DMS153 (cell line): ENCODE data around the gene HCN3.

Source experiments
- DNase-seq: peaks from one replicate; lab custom pipeline; 2025; lab: John Stamatoyannopoulos, UW

The HCN3 gene

DNA sequence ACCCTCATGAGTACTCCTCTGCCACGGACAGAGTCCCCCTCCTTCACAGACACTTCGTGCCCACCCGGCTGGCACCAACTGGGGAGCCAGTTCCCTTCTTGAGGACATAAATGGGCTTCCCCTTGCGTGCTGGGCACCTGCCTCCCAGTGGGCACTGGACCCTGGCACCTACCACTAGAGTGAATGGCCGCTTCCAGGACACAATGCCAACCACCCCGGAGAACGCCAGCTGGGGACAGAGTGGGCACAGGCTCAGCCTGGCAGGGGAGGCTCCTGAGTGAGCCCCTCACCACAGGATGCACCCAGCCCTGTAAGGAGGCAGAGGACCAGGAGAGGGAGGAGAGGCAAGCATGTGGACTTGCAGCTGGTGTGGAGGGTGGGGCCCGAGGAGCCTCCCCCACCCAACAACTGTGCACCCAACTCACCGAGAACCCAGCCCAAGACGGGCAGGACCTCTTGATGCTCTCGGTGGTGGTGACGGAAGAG lies 23.0 kb upstream of the HCN3 start:
- no peak for DNase-seq

DNA sequence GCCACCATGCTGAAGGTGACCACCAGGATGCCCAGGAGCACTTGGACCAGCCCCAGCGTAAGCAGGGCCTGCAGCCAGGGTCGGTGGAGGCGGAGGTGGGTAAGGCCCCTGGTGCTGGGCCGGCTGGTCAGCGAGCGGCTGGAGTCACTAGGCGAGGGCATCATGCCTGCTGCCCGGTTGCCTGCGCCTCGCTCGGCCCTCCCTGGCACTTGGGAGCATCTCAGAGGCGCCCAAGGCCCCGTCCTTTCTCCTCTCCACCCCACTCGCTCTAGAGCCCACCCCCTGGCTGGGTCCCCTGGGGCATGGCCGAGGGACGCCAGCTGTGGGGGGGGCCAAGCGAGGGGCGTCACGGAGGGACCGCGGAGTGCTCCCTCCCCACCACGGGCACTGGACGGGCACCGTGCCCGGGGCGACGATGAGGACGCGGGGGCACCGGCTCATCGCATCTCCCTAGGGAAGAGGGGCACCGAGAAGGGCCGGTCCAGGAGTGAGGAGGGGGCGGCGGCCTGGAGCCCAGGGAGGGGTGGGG lies 22.5 kb upstream of the HCN3 start:
- DNase-seq: no peak

DNA sequence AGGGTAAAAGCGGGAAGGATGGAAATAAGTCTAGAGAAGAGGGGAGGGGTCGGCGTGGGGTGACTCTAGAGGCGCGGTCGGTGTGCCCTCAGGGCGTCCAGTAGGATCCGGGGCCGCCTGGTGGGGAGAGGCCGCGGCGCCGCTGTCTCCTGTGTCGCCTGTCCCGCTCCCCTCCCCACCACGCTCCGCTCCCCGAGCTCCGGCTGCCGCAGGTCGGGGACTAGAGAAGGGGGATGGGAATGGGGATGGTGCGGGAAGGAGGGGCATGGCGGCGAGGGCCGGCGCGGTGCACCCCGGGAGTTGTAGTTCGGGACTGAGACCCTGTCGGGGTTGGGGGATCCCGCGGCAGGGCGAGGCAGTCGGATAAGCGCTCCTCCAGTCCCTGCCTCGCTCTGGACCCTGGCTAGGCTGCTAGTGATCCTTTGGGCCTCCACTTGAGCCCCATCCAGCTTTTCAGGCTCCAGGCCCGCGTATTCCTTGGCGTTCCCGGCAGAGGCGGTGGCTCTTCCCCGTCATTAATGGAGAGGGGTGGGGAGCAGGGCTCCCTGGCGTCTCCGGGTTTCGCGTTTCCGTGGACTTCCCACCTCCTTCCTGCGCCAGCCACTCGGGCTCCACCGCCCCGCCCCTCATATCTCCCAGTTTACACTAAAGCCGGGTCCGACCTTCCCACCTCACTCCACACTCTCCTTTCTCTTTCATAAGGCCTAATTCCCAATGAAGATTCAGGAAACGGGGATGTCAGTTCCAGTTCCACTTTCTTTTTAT lies 21.8 kb upstream of the HCN3 start, which contains the start of gene ENTREP3:
ENTREP3 (minus strand) TSS at position 241 of the 765 bp plus-strand sequence. CDS start 606 bp downstream, outside the sequence.
- DNase-seq: peak; percentile 79

DNA sequence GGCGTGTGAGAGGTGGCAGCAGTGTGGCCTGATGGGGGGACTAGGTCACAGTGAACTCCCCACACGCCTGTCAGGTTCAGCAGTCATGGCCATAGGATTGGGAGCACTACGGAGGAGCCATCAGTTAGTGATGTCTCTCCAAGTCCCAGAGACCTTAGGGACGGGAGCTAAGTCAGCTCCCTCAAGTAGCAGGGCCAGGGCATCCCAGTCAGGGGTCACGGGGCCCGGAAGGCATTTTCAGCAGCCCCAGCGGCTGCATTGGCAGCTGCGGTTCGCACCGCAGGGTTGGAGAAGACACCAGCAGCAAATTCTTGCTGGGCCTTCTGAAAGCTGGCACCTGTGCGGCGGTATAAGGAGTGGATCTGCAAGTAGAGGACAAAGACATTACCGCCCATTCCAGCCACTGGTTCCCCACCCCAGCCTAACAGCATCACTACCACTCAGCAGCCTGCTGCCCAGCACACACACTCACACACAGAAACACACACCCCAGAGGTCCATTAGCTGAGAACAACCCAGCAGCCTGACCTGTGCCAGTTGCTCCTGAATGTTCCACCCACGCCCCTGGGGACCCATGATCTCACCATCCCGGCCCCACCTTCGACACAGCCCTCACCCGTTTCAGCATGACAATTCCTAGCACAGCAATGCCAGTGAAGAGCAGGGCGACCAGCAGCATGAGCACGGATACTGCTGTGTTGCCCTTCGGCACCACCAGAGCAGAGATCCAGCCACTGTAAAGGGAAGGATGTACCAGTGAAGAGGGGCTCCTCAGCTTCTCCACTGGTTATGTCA lies 21.0 kb upstream of the HCN3 start:
- DNase-seq: no peak

DNA sequence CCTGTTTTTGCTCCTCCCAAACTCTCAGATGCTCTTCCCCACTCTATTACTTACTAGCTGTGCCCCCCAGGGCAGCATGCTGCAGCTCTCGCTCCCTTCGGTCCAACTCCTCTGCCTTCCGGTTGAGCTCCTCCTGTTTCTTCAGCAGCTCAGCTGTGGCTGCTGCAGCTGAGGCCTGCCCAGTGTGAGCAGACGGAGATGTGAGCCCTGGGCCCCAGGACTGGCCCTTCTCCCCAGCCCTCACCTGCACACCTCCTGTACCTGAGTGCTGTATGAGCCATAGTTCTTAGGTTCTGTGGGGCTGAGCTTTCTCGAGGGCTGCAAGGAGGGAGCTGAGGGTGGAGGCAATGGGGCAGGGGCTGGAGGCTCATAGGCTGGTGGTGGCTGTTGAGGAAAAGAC lies 17.0 kb upstream of the HCN3 start:
- DNase-seq: no peak

DNA sequence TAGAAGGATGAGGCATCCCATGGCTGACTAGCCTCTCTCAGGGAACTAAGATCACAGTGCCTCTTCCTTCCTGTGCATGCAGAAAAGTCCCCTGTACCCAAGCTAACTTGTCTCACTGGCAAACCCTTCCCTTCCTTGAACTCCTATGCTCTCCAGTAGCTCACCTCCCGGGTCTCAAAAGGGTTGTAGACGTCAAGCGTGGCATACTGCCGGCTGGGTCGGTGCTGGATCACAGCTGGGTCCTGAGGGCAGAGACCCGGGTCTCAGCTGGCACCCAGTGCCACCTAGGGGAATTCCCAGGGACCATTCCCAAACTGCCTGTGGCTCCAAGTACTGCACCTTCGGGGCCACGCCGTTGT lies 15.8 kb upstream of the HCN3 start:
- DNase-seq: no peak

DNA sequence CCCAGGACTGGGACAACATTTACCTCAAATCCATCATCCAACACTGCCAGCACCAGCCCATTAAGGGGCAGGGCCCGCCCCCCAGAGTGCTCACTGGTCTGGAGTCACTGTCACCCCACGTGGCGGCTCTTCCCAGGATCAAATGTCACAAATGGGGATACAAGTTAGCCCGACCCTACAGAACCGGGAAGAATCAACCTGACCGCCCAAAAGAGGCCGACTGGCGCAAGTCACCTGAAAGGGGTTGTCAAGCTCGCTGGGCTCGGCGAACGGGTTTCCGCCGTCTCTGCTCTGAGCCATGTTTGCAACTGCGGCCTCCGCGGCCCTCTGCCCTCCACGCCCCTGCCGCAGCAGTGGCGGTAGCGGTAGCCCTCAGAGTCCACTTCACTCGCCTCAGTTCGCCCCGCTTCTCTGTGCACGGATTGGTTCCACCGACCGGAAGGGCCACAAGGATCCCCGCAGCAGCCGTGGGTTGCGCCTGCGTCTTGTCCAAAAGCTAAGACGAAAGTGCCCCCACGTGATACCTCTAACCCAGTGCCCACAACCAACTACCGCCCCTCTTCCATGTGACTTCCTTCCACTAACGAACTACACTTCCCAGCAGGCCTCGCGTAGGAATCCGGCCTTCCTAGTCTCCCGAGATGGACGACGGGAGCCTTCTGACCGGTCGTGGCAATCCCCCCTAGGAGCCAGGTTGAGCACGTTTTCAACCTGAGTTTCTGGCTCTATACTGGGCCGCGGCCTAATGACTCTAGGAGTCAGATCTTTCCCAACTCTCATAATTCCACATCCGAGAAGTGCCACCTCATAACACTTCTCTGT lies 15.2 kb upstream of the HCN3 start, which contains the start of gene SCAMP3:
SCAMP3 (minus strand) TSS at position 509 of the 822 bp plus-strand sequence; CDS start at position 300, 209 bp downstream.
- peak; percentile 99 for DNase-seq

DNA sequence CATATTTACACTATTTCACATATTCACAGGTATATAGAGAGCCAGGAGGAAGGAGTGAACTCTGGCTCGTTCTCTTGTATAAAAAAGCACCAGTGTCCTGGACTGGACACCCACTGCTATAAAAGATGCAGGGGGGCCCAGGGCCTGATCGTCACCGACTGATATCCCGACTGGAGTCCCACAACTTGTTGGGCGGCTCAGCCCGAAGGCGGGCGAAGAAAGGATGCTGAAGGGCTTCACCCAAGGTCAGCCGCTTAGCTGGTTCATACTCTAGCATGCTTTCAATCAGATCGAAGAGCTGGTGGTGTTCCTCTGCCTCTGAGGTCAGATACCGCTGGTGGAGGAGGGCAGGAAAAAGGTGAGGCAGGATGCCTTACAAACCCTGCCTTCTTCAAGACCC lies 14.2 kb upstream of the HCN3 start:
- no peak for DNase-seq

DNA sequence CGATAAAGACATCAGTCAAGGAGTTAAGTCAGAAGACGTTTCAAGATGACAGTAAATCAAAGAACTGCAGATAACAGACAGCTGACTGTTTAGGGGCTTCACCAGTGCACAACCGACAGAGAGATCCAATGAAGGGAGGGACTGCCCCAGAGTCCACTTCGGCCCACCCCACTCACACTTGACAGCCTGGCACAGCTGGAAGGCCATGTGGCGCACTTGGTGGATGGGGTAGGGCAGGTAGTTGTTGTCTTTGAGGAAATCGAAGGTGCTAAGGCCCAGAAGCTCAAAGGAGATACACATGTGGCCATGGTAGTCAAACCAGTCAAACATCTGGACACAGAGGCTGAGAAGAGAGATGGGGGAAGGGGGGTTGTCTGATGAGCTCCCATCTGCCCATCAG lies 10.7 kb upstream of the HCN3 start:
- DNase-seq: no peak

DNA sequence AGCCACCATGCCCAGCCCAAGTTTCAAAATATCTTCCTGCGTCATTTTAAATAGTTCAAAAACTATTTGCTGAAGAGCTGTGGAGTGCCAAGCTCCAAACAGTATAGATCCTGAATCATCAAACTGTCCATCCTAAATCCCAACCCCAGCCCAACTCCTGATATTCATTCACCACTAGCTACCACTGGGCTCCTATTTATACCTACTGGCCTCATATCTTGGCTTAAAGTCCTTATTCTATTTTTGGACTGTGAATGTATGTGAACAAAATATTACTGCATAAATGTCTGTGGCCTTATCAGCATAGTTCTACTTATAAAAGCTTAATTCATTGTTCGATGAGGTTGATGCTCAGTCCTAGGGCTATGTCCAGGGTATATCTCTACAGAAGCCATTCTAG lies 9.9 kb upstream of the HCN3 start:
- DNase-seq: no peak

DNA sequence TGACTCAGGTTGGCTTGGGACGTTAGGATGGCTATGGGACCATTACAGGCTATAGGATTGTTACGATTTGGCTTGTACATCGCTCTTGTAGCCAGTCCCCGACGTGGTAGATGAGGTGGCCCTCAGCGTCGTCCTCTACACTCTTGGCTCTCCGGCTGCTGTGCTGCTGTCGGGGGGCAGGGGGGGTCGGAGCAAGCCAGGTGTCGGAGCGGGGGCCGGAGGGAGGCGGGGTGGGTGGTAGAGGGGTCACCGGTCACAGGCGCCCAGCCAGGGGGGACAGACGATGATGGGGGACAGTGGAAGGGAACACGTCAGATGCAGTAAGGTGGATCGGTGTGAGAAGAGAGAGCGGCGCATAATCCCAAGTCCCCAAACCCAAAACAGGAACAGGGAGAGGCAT lies 8.6 kb upstream of the HCN3 start:
- DNase-seq: no peak

DNA sequence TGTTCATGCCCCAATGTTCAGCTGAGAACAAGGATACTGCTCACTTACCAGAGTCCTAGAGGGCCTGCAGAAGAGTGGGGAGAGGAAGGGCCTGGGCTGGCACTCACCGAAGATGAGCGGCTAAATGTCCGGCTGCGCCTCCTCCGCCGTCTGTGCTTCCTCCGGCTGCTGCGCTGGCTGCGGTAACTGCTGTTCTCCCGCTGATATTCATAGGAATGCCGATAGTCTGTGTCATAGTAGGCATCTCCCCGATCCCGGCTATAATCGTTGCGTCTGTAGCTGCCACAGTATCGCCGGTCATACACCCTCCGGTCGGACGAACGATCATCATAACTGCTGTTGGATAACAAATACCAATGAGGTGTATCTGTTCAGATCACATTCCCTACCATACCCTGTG lies 7.9 kb upstream of the HCN3 start:
- DNase-seq: no peak

DNA sequence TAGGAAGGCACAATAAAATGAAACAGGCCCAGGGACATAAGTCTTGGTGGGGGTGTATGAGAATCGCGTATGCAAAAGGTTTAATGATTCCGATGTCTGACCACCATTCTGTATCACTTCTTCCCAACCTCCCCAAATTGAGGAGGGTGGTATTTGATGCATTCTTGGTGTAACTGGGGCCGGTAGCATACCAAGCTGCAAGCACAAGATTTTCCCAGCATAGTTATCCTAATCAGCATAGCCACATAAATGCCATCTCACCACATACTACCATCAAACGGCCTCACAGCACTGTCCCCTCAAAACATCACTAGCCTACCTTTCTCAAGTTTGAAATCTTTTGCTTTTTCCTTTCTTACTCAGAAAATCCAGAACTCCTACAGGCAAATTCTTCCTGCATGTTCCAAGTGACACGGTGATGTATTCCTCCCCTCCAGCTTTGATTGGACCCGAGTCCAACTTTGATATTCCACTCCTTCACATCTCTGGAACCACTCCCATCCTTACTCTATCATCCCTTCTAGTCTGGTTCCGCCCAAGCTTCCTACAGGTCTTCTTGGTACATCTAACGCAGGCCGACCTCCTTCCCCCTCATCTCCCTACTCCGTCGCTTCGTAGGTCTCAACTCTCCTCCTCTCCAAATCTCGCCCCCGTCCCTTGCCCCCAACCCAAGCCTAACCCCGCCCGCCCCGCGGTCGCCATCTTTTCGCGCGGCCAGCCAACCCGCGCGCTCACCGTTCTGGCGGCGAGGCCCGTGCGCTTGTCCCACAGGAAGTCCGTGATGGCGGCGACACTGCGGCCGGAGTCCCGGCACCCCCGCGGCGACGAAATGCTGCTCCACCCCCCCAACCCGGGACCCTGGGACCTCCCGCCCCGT lies 4.6 kb upstream of the HCN3 start:
- DNase-seq: no peak

DNA sequence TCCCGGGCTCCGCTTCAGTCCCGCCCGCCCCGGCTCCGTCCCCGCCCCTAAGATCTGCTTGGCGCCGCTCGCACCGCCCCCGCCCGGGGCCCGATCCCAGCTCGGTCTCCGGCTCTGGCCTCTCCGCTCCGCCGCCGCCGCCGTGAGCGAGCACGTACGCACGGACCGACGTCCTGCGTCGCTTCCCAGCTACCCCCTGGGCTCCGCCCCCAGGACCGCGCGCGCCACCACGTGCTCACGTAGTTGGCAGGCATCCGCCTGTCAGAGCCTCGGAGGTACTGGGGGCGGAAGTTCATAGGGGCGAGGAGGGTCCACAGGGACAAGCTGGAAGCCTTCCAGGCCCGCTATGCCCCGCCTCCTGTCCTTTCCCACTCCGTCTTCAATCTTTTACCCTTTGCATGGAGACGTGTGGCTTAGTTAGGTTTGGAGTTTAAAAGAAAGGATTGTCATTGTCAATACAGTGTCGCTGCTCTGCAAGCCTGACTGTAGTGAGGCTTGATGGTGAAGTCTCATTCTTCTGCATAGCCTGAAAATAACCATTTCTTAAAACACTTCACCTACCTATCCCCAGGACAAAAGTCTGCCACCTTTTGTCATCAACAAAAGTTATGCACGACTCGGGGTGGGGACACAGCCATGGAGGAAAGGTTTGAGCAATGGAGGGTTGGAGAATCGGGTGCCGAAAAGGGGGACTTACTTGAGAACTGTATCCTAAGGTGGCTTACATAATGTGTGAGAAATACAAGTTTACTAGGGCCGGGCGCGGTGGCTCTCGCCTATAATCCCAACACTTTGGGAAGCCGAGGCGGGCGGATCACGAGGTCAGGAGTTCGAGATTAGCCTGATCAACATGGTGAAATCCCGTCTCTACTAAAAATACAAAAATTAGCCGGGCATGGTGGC lies 3.7 kb upstream of the HCN3 start, which contains the start of gene CLK2:
CLK2 (minus strand) TSS at position 162 of the 903 bp plus-strand sequence. CDS start 2,527 bp downstream, outside the sequence.
- peak; percentile 98 for DNase-seq

DNA sequence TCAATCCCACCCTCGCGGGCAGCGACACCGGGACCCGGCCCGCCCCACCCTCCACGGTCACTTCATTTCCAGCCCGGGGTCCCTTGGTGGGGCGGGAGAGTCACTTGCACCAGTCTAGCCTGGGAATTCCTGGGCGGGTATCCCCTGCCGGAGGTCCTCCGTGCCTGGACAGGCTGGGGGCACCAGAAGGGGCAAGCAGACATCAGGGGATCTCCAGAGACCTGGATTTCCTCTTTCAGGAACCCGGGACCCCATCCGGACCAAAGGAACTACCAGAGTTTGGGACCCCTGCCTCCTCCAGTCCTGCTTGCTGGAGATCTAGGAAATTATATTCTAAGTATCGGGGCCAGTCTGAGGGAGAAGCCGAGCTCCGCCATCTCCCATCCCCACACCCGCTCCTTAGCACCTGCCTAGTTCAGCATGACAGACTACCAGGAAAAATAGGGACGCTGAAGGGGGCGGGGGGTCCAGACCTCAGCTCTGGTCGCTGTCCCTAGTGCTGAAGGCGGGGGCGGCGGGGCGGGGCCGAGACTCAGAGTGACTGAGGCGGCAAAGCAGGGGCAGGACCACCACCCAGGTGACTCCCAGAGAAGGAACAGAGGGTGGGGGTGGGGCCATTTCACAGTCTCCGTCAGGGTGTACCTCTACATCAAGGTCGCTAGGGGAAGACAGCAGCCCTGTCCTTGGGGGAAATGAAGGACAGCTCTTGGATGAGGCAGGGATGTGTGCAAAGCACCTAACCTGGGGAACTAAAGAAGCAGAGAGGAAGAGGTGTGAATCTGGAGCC lies 832 bp downstream of the HCN3 start:
- DNase-seq: peak; percentile 79

DNA sequence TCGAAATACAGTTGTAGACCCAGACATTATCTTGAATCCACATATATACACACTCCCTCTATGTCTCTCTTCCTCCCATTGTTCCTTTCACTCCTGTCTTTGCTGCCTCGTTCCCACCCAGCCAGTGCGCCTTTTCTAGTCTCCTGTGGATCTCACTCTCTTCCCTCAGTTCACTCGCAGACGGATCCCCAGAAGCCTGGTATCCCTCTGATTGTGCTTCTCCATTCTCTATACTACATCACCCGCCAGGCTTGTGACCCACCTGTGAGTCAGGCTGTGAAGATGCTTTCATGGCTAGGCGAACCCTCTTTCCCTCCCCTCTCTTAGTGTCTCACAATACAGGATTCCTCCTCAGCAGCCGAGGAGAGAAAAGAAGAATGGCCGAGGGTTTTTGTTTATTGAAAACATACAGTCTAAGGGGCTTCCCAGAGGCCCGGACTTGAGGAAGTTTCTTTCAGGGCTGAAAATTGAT lies 1.5 kb downstream of the HCN3 start:
- DNase-seq: no peak

DNA sequence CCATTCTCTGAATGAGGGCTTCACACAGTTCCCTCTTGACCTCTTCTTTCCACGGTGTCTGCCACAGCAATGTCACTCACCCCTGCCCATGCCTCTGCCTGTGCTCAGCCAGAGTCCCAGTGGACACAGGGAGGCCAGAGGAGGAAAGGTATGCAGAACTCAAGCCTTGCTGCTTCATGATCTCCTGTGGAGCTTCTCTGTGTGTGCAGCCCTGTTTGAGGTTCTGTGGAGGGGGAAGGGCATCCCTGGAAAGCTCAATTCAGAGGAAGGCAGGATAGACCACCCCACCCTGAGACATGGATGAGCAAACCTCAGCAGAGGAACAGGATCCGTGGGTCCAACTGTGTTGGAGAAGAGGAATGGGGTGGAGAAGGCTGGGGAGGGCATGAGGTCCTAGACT lies 2.0 kb downstream of the HCN3 start:
- no peak for DNase-seq

DNA sequence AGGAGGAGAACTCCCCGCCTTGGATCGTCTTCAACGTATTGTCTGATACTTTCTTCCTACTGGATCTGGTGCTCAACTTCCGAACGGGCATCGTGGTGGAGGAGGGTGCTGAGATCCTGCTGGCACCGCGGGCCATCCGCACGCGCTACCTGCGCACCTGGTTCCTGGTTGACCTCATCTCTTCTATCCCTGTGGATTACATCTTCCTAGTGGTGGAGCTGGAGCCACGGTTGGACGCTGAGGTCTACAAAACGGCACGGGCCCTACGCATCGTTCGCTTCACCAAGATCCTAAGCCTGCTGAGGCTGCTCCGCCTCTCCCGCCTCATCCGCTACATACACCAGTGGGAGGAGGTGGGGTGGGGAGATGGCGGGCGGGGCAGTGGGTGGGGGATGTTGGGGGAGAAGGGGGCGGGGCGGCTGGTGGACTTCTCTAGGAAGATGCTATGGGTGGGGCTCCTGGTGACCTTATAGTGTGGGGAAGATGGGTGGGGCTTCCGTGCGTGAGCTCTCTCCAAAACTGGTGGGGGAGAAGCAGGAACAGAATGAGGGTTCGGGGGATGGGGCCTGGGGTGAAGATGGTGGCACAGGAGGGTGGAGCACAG lies 5.3 kb downstream of the HCN3 start:
- DNase-seq: no peak
